ENCODE measurements around the gene ZNF598.
A peak's percentile ranks its signal among the peaks of the same experiment; 100 is the strongest.

Gene ZNF598

DNA sequence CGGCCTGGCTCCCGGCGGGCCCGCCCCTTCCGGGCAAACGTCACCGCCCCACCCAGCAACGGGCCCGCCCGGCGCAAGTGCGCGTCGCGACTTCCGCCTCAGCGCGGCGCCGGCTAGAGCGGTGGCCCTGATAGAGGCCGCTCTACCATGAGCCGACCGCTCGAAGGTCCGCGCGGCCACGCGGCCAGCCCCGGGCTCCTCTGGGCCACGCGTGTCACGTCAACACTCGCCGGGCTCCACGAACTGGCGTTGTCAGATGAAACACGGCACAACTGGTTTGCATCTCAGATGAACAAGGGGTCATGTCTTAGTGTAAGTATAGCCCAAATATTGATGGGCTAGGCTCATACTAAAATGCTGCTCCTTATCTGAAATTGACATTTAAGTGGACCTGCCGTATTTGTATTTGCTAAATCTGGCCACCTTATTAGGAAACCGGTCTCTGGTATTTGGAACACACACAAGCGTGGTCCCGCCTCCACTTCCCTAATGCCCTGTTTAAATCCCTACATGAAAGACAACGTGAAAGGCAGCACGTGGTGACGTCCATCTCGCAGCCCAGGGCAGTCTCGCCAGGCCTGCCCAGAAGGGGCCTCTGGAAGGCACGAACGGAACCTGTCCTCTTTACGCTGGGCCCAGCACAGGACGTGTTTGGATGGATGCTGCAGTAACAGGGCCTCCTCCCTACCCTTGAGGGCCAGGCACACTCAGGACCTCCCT is at the start of gene ZNF598:
TSS of gene ZNF598 (minus strand) at position 31 of the 720 bp plus-strand sequence.
- no peaks in the 10 kb centered on the region for H3K27me3 ChIP-seq
- peak within 1 kb of the TSS; percentile 81 to 100 (median 96) for H3K4me3 ChIP-seq
- peaks cover 0 to 32% (median 13%) of the 10 kb centered on the region in 11 experiments; a peak in 14 of 22 replicates for H3K36me3 ChIP-seq
- peak within 1 kb of the TSS; percentile 60 to 97 (median 94) for H3K27ac ChIP-seq
- no peak for TF ChIP-seq Cebpa-rat (IDR thresholded peaks at IDR 0.05)
- peak within 1 kb of the TSS; percentile 86 to 99 (median 97) for H3K9ac ChIP-seq
- H3K4me2 ChIP-seq = peak within 1 kb of the TSS; percentile 94 to 100 (median 98)
- peaks cover 47 to 76% (median 50%) of the 10 kb centered on the region in 10 experiments for H3K4me1 ChIP-seq
- no peaks in the 10 kb centered on the region for H3K9me3 ChIP-seq (replicated peaks in 1 of 11)
- peaks cover 37 to 45% (median 43%) of the 10 kb centered on the region in 11 experiments for H4K20me1 ChIP-seq

DNA sequence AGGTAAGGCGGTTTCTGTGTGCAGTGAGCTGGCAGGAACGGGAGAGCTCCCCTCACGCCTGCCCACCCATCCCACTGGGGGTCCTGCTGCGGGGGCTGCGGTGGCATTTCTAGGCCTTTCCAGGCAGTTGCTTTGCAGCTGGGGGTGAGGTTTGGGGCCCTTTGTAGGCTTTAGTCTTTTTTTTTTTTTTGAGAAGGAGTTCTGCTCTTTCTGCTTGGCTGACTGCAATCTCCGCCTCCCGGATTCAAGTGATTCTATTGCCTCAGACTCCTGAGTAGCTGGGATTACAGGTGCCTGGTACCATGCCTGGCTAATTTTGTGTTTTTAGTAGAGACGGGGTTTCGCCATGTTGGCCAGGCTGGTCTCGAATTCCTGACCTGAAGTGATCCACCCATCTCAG is 49.3 kb upstream of the ZNF598 start:
- Histone ChIP-seq H3K27ac (peak overlapping the region in 7 of 11 experiments; percentile 9 to 66 (median 50); a peak in 13 of 22 replicates), H3K27me3 (no peaks in the 10 kb centered on the region), H3K36me3 (peaks cover 17 to 62% (median 46%) of the 10 kb centered on the region in 11 experiments), H3K9ac (peak overlapping the region; percentile 2 to 66 (median 47); a peak in 16 of 22 replicates), H3K4me3 (peak overlapping the region in 4 of 10 experiments; percentile 8 to 19 (median 10); a peak in 3 of 20 replicates), H3K4me1 (peaks cover 29 to 94% (median 87%) of the 10 kb centered on the region in 10 experiments), H3K4me2 (peak overlapping the region; percentile 57 to 97 (median 85)), H4K20me1 (peaks cover 7 to 96% (median 63%) of the 10 kb centered on the region in 11 experiments; a peak in 19 of 22 replicates), H3K9me3 (replicated peaks in 1 of 11) (no peaks in the 10 kb centered on the region)
- TF ChIP-seq Cebpa-rat (IDR thresholded peaks at IDR 0.05) = peak in 3 of 11 experiments; percentile 22 to 52 (median 47); a peak in 5 of 22 replicates

DNA sequence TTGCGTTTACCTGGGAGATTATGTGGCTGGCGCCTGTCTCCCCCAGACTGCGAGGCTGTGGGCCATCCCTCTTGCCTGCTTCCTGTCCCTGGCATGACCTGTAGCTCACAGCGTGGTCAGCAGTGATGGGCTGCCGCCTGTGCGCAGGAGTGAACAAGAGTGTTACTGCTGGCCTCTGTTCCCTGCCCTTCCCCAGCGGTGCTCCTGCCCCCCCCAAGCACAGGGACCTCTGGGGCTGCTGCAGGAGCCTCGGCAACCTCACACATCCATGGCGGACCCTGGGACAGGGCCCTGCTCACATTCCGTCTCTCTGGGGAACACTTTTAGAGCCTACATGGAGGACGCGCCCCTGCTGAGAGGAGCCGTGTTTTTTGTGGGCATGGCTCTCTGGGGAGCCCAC is 48.8 kb upstream of the ZNF598 start:
- H3K27me3 ChIP-seq = no peaks in the 10 kb centered on the region
- peaks cover 7 to 96% (median 62%) of the 10 kb centered on the region in 11 experiments; a peak in 19 of 22 replicates for H4K20me1 ChIP-seq
- no peak for TF ChIP-seq Cebpa-rat (IDR thresholded peaks at IDR 0.05)
- H3K9ac ChIP-seq = peak overlapping the region; percentile 2 to 66 (median 45); a peak in 17 of 22 replicates
- H3K36me3 ChIP-seq = peaks cover 19 to 62% (median 46%) of the 10 kb centered on the region in 11 experiments
- peaks cover 29 to 90% (median 83%) of the 10 kb centered on the region in 10 experiments for H3K4me1 ChIP-seq
- peak overlapping the region in 4 of 10 experiments; percentile 8 to 19 (median 10); a peak in 3 of 20 replicates for H3K4me3 ChIP-seq
- H3K4me2 ChIP-seq = peak overlapping the region; percentile 57 to 97 (median 85)
- no peaks in the 10 kb centered on the region for H3K9me3 ChIP-seq (replicated peaks in 1 of 11)
- H3K27ac ChIP-seq = peak overlapping the region in 7 of 11 experiments; percentile 9 to 66 (median 50); a peak in 13 of 22 replicates

DNA sequence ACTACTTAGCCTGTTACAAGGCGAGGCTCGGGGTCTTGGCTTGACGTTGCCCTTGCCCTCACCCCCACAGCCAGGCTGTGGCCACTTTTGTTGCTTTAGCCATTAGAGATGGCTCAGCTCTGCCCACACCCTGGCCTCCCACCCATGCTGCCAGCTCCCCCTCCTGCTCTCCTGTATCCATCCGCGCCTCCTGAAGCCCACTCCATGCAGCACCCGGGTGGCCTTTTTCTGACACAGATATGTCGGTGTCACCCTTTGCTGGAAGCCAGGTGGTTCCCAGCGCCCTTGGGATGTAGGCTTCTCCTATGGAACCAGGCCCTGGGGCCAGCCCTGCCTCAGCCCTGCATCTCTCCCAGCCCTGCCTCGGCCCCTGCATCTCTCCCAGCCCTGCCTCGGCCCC is 47.8 kb upstream of the ZNF598 start:
- TF ChIP-seq Cebpa-rat (IDR thresholded peaks at IDR 0.05) = no peak
- Histone ChIP-seq H3K4me2 (peak overlapping the region in 6 of 11 experiments; percentile 33 to 97 (median 85); a peak in 12 of 22 replicates), H3K27me3 (no peaks in the 10 kb centered on the region), H4K20me1 (peaks cover 7 to 96% (median 65%) of the 10 kb centered on the region in 11 experiments; a peak in 19 of 22 replicates), H3K4me3 (no peak overlapping the region), H3K27ac (peak overlapping the region in 1 of 11 experiments; percentile 66; a peak in 1 of 22 replicates), H3K36me3 (peaks cover 21 to 62% (median 46%) of the 10 kb centered on the region in 11 experiments), H3K4me1 (peaks cover 29 to 81% (median 75%) of the 10 kb centered on the region in 10 experiments), H3K9me3 (replicated peaks in 1 of 11) (no peaks in the 10 kb centered on the region), H3K9ac (peak overlapping the region in 3 of 11 experiments; percentile 6 to 35 (median 25); a peak in 3 of 22 replicates)

DNA sequence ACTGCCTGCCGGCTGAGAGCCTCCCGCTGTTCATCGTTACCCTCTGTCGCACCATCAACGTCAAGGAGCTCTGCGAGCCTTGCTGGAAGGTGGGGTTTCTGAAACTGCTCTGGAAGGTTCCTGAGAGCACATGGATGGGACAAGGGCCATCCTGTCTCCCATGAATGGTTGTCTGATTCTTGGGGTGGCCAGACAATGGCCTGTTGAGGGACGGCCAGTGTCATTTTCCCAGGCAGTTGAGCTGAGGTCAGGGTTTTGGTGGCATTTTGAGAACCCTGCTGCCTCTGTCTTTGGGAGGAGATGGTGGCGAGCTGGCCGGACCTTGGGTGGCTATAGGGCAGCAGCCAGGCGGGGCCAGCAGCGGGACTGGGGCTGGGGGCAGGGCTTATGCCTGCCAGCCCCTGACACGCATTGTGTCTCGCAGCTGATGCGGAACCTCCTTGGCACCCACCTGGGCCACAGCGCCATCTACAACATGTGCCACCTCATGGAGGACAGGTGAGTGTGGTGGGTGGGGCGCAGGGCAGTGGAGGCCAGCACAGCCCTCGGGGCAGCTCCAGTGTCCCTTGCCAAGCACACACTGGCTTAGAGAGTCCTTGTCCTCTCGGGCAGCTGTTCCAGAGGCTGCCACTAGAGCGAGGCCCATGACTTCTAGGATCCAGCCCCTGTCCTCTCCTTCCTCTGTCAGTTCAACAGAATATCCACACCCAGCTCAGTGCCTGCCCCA is 47.2 kb upstream of the ZNF598 start:
- peaks cover 27 to 62% (median 46%) of the 10 kb centered on the region in 11 experiments for H3K36me3 ChIP-seq
- peak overlapping the region in 5 of 11 experiments; percentile 18 to 44 (median 25); a peak in 7 of 22 replicates for H3K9ac ChIP-seq
- H3K9me3 ChIP-seq (replicated peaks in 1 of 11) = no peaks in the 10 kb centered on the region
- peak overlapping the region in 9 of 11 experiments; percentile 40 to 97 (median 75); a peak in 18 of 22 replicates for H3K4me2 ChIP-seq
- TF ChIP-seq Cebpa-rat (IDR thresholded peaks at IDR 0.05) = no peak
- H3K27me3 ChIP-seq = no peaks in the 10 kb centered on the region
- no peak overlapping the region for H3K4me3 ChIP-seq
- peak overlapping the region in 1 of 11 experiments; percentile 17; a peak in 1 of 22 replicates for H3K27ac ChIP-seq
- peaks cover 7 to 92% (median 59%) of the 10 kb centered on the region in 11 experiments; a peak in 19 of 22 replicates for H4K20me1 ChIP-seq
- peaks cover 29 to 75% (median 69%) of the 10 kb centered on the region in 10 experiments for H3K4me1 ChIP-seq

DNA sequence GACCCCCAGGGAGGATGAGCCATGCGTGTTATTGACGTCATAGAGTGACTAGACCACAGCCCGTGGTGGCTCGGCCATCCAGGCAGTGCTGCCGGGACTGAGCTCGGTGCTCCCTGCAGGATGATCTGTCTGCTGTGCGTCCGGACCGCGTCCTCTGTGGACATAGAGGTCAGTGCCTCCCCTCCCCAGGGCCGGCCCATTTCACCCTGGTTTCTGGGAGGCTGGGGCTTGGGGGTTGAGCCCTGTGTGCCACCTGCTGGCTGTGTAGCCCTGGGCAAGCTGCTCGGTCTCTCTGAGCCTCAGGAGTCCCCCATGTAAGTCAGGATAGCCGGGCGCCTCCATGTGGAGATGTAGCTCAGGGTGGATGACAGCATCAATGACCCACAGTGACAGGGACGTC is 46.5 kb upstream of the ZNF598 start:
- no peak for TF ChIP-seq Cebpa-rat (IDR thresholded peaks at IDR 0.05)
- Histone ChIP-seq H3K4me1 (peaks cover 26 to 67% (median 62%) of the 10 kb centered on the region in 10 experiments), H3K9me3 (replicated peaks in 1 of 11) (no peaks in the 10 kb centered on the region), H3K4me3 (no peak overlapping the region), H4K20me1 (peaks cover 7 to 85% (median 51%) of the 10 kb centered on the region in 11 experiments; a peak in 19 of 22 replicates), H3K36me3 (peaks cover 34 to 64% (median 53%) of the 10 kb centered on the region in 11 experiments), H3K27me3 (no peaks in the 10 kb centered on the region), H3K27ac (peak overlapping the region in 1 of 11 experiments; percentile 17; a peak in 1 of 22 replicates), H3K9ac (peak overlapping the region in 6 of 11 experiments; percentile 7 to 44 (median 24); a peak in 6 of 22 replicates), H3K4me2 (peak overlapping the region; percentile 40 to 97 (median 73))

DNA sequence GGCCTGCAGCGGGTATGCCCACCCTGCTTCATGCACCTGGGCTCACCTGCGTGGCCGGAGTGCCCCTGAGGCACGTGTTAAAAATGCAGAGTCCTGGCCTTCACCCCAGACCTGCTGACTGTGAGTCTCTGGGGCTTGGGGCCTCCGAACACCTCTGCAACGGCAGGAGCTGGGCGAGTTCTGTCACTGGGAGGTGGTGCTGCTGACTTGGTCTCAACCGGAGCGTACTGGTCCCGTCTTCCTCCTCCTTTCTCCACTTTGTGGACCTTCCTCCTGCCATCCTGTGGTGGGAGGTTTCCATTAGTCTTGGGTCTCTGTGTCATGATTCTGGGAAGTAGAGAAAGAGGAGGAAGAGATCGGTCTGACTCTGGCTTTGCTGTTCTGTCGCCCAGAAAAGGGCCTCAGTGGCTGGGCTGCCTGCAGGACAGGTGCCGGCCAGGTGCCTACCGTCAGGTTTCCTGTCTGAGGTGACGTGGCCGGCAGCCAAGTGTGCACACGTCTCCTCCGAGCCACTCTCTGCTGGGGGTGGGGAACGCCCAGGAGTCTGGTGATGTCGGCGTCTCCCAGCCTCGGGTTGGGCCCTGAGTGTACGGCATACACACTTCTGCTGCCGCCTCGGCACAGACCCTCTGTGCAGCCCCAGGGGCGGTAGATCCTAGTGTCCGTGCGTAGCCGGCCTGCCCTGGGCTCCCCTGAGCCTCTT is 45.1 kb upstream of the ZNF598 start:
- Histone ChIP-seq H3K36me3 (peaks cover 45 to 66% (median 59%) of the 10 kb centered on the region in 11 experiments), H3K4me3 (no peak overlapping the region), H3K9ac (peak overlapping the region in 3 of 11 experiments; percentile 7 to 19 (median 9); a peak in 1 of 22 replicates), H3K4me2 (no peak overlapping the region; a peak in 1 of 22 replicates), H3K27me3 (no peaks in the 10 kb centered on the region), H3K4me1 (peaks cover 19 to 54% (median 48%) of the 10 kb centered on the region in 10 experiments), H4K20me1 (peaks cover 7 to 71% (median 40%) of the 10 kb centered on the region in 11 experiments; a peak in 18 of 22 replicates), H3K27ac (no peak overlapping the region), H3K9me3 (replicated peaks in 1 of 11) (no peaks in the 10 kb centered on the region)
- no peak for TF ChIP-seq Cebpa-rat (IDR thresholded peaks at IDR 0.05)

DNA sequence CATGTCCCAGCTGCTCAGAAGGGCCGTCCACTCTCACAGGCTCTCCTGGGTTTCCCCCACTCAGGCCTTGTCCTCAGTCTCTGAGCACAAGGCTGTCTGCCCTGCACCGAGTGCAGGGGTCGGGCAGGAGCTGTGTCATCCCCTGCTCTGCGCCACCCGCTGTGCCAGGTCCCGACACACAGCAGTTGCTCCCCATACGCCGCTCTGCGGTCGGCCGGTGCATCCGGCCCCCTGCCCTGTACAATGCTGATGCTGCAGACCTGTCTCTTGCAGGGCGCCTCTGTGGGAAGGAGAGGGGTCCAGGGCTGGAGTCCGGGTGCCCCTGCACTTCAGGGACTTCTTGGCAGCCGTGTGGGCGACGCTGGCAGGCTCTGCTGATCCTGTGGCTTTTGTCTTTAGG is 44.3 kb upstream of the ZNF598 start:
- Histone ChIP-seq H3K27ac (no peak overlapping the region), H3K9ac (no peak overlapping the region), H3K9me3 (replicated peaks in 1 of 11) (no peaks in the 10 kb centered on the region), H4K20me1 (peaks cover 7 to 63% (median 40%) of the 10 kb centered on the region in 11 experiments; a peak in 18 of 22 replicates), H3K36me3 (peaks cover 45 to 67% (median 59%) of the 10 kb centered on the region in 11 experiments), H3K4me1 (peaks cover 21 to 52% (median 45%) of the 10 kb centered on the region in 10 experiments), H3K4me2 (no peak overlapping the region), H3K4me3 (no peak overlapping the region), H3K27me3 (no peaks in the 10 kb centered on the region)
- no peak for TF ChIP-seq Cebpa-rat (IDR thresholded peaks at IDR 0.05)
